Left colon (tissue), 2 donors: Measurements from ENCODE around the gene CLASP1. TPM values are rescaled to one million over a fixed set of nuclear protein-coding genes. Genes with fewer than 3 reads are reported as not detected.
"Not testable (repeated sequence)": the region's sequence is repeated elsewhere in the genome, so short reads cannot be mapped to it uniquely, and the experiment has no call there.

Experiments used
- ATAC-seq: fragments of 200-7000 bp; cut with Tn5 transposase; one replicate; pipeline ENCODE4 v1.9.1; 2020; ENCODE audit warnings: mild to moderate bottlenecking, moderate library complexity
- DNase-seq, 2 donors: peaks; one replicate each; pipeline ENCODE4 v3.0.0-alpha.2; 2020
- intact Hi-C, 2 donors: fragments of 100-400 bp; cut with DNase I in 1 of 2; cut with micrococcal nuclease in 1 of 2; formaldehyde crosslinking; loops; one replicate each; pipeline versions ENCODE4 v1.11.2 to v1.14.0; 2022; cut with DNase I, micrococcal nuclease
- total RNA-seq, 2 donors: library from RNA; stranded (reverse); fragmentation: NEBNext Ultra II Directional; extraction: Animal tissue kit (Norgen Biotek cat#: 25700); gene quantifications; one replicate each; pipeline ENCODE4 v1.2.1, GENCODE V29; 2021
- donor health status: DM: no; HTN: no; CAD: no.
- donor health status: DM: yes; HTN: yes; CAD: no.

Gene CLASP1
- total RNA-seq, 2 donors from 2014 or later, result 33.8 to 36.1 TPM

GRCh38 chr2:121303531-121304263, 345.6 kb downstream of the CLASP1 start:
- DNase-seq (no peak), ATAC-seq (peak; percentile 85)
- intact Hi-C loops, result no loop called here

GRCh38 chr2:121301190-121301589, 348.1 kb downstream of the CLASP1 start:
- intact Hi-C loops, ATAC-seq, DNase-seq: not testable (repeated sequence)

GRCh38 chr2:121298476-121298875, 350.8 kb downstream of the CLASP1 start:
- no peak for ATAC-seq
- DNase-seq, result no peak
- intact Hi-C loops, result no loop called here

GRCh38 chr2:121297866-121298265, 351.4 kb downstream of the CLASP1 start:
- DNase-seq, ATAC-seq, intact Hi-C loops: not testable (repeated sequence)

- intact Hi-C loops, result no loop called here
- ATAC-seq, result peak; percentile 55
- DNase-seq, result peak in 1 of 2 donors; percentile 46
Observed at GRCh38 chr2:121297217-121297830, 351.9 kb downstream of the CLASP1 start.

GRCh38 chr2:121295911-121296650, 353.2 kb downstream of the CLASP1 start:
- DNase-seq (no peak), ATAC-seq (no peak)
- intact Hi-C loops, result no loop called here

GRCh38 chr2:121294881-121295840, 354.1 kb downstream of the CLASP1 start:
- DNase-seq (no peak), ATAC-seq (no peak)
- intact Hi-C loops, result no loop called here

GRCh38 chr2:121293450-121294325, 355.6 kb downstream of the CLASP1 start:
- intact Hi-C loops, result no loop called here
- peak; percentile 95 for ATAC-seq
- peak; percentile 85 to 91 for DNase-seq

- intact Hi-C loops, result no loop called here
- no peak for ATAC-seq
- DNase-seq, result no peak
Observed at GRCh38 chr2:121291251-121291580, 358.0 kb downstream of the CLASP1 start.

- intact Hi-C loops, result no loop called here
- ATAC-seq (no peak), DNase-seq (no peak)
Observed at GRCh38 chr2:121289271-121289670, 360.0 kb downstream of the CLASP1 start.

- DNase-seq (no peak), ATAC-seq (no peak)
- intact Hi-C loops, result no loop called here
Observed at GRCh38 chr2:121288454-121289231, 360.6 kb downstream of the CLASP1 start.

GRCh38 chr2:121287956-121288355, 361.3 kb downstream of the CLASP1 start:
- ATAC-seq, result no peak
- no peak for DNase-seq
- intact Hi-C loops, result no loop called here

Other genes with a start within 250 kb of the CLASP1 start
- gene RNU4ATAC, start 118.6 kb downstream of the CLASP1 start, total RNA-seq, result not detected
- gene NIFK, start 87.4 kb upstream of the CLASP1 start, total RNA-seq, result 10 to 100 TPM; 28.6 to 30.1 TPM
- gene TSN, start 106.2 kb upstream of the CLASP1 start, total RNA-seq, result 10 to 100 TPM; 40.3 to 44.0 TPM